K562 (cell line): ENCODE data around the gene USP38. TPM values are rescaled to one million over a fixed set of nuclear protein-coding genes. Genes with fewer than 3 reads are reported as not detected.

Source experiments
- ATAC-seq: fragments of 200-7000 bp; cut with Tn5 transposase; 3 replicates; pipeline ENCODE4 v1.9.1; 2020; ENCODE audit warnings: moderate library complexity
- BruUV-seq: library from RNA; stranded (reverse); fragments of 400-500 nt; replicated peaks from 2 replicates; lab custom pipeline; 2021; lab: Mats Ljungman, UMichigan
- CTCF ChIA-PET: fragments of 300-600 bp; formaldehyde crosslinking; extraction: SDS; loops from one replicate; lab custom pipeline; 2021; ENCODE audit warnings: low intra/inter-chr PET ratio; lab: Yijun Ruan, JAX
- POLR2A ChIA-PET: fragments of 300-600, 350-650 bp; sonication (Branson Sonifier 250); formaldehyde crosslinking; extraction: SDS; loops from one replicate; lab custom pipeline; 2021; ENCODE audit warnings: antibody characterized with exemption, inconsistent platforms; lab: Yijun Ruan, JAX
- DNase-seq, 4 experiments: peaks; one replicate each; pipeline versions ENCODE4 v3.0.0 to v3.0.0-alpha.2; 2011 to 2018; ENCODE audit warnings: low spot score in 3 of 4, mixed read lengths in 3 of 4; ENCODE audit errors: extremely low read depth in 1 of 4
- FAIRE-seq: peaks from 2 replicates; lab custom pipeline; 2011; peaks lifted over from hg19 to GRCh38; lab: Jason Lieb, UNC
- H2AFZ ChIP-seq: 2 replicates; pipeline ENCODE4 v1.6.0; 2011; ENCODE audit warnings: low read depth, low read length, control low read depth, inconsistent platforms
- H3K27ac ChIP-seq: fragments of 200-600 bp; 3 replicates; pipeline ENCODE4 v1.8.0; 2011; ENCODE audit warnings: low read depth, mild to moderate bottlenecking, control low read depth, inconsistent platforms, low read length, moderate library complexity, mixed read lengths; ENCODE audit errors: extremely low read depth
- H3K27me3 ChIP-seq, 2 experiments: fragments of 300-600 bp in 1 of 2; 2 replicates in 1 of 2; 3 replicates in 1 of 2; pipeline versions ENCODE4 v1.6.0 to v1.8.0; 2011; ENCODE audit warnings: inconsistent platforms in 2 of 2, low read length in 2 of 2, mild to moderate bottlenecking in 1 of 2, mixed read lengths in 1 of 2, moderate library complexity in 1 of 2; ENCODE audit not compliant: control insufficient read depth in 2 of 2, insufficient read depth in 2 of 2
- H3K36me3 ChIP-seq: fragments of 300-600 bp; 3 replicates; pipeline ENCODE4 v1.8.0; 2011; ENCODE audit warnings: mild to moderate bottlenecking, low read length, inconsistent platforms; ENCODE audit not compliant: control insufficient read depth, insufficient read depth
- H3K4me1 ChIP-seq, 2 experiments: fragments of 200-600 bp in 1 of 2; replicated peaks in 1 of 2; 2 replicates in 1 of 2; 3 replicates in 1 of 2; pipeline versions ENCODE4 v1.5.1 to v1.8.0; 2011; ENCODE audit warnings: inconsistent platforms in 2 of 2, low read length in 2 of 2, mild to moderate bottlenecking in 1 of 2, mixed read lengths in 1 of 2, moderate library complexity in 1 of 2; ENCODE audit not compliant: control insufficient read depth in 2 of 2, insufficient read depth in 2 of 2
- H3K4me2 ChIP-seq: 2 replicates; pipeline ENCODE4 v1.6.1; 2011; ENCODE audit warnings: low read length, control low read depth, inconsistent platforms, mixed read lengths; ENCODE audit not compliant: insufficient read depth
- H3K4me3 ChIP-seq: fragments of 200-600 bp; sonication (generic), shearing (Covaris generic); 2 replicates; pipeline ENCODE4 v1.5.1; 2016; ENCODE audit warnings: control low read depth, inconsistent platforms
- H3K79me2 ChIP-seq: fragments of 200-600 bp; 3 replicates; pipeline ENCODE4 v1.8.0; 2011; ENCODE audit warnings: low read length, inconsistent platforms; ENCODE audit not compliant: control insufficient read depth, insufficient read depth
- H3K9ac ChIP-seq, 2 experiments: 2 replicates each; pipeline versions ENCODE4 v1.6.0 to v1.6.1; 2011; ENCODE audit warnings: low read depth in 2 of 2, low read length in 2 of 2, control low read depth in 1 of 2, inconsistent platforms in 1 of 2, mild to moderate bottlenecking in 1 of 2, mixed read lengths in 1 of 2; ENCODE audit not compliant: insufficient read depth in 1 of 2
- H3K9me1 ChIP-seq: one replicate; pipeline ENCODE4 v1.6.0; 2011; ENCODE audit warnings: inconsistent platforms, mild to moderate bottlenecking, low read length, moderate library complexity; ENCODE audit not compliant: control insufficient read depth, insufficient read depth
- H3K9me3 ChIP-seq: replicated peaks from 2 replicates; pipeline ENCODE4 v1.5.1; 2011; ENCODE audit warnings: low read depth, low read length, inconsistent platforms; ENCODE audit not compliant: control insufficient read depth, insufficient read depth
- H4K20me1 ChIP-seq: replicated peaks from 2 replicates; pipeline ENCODE4 v1.6.1; 2011; ENCODE audit warnings: low read length, inconsistent platforms, mixed read lengths; ENCODE audit not compliant: control insufficient read depth, insufficient read depth
- ARNT ChIP-seq, 2 experiments: fragments of 450-650 bp; IDR thresholded peaks; 2 replicates each; pipeline ENCODE4 v1.6.1; 2016; ENCODE audit warnings: mild to moderate bottlenecking in 1 of 2
- ATF2 ChIP-seq: sonication (generic); formaldehyde crosslinking; IDR thresholded peaks from 2 replicates; pipeline ENCODE4 v1.8.1; 2022; ENCODE audit warnings: missing genetic modification reagents
- MECOM ChIP-seq: fragments of 250-450 bp; sonication (Bioruptor Pico); IDR thresholded peaks from 2 replicates; pipeline ENCODE4 v1.8.0; 2022; ENCODE audit warnings: inconsistent platforms
- NCOR1 ChIP-seq: fragments of 450-650 bp; IDR thresholded peaks from 2 replicates; pipeline ENCODE4 v1.6.1; 2016; ENCODE audit warnings: mild to moderate bottlenecking, moderate library complexity
- OTX1 ChIP-seq: fragments of 450-650 bp; formaldehyde crosslinking; IDR thresholded peaks from 2 replicates; pipeline ENCODE4 v1.4.0; 2022; ENCODE audit warnings: mild to moderate bottlenecking
- PBX2 ChIP-seq, 2 experiments: IDR thresholded peaks in 1 of 2; conservative IDR thresholded peaks in 1 of 2; 2 replicates each; pipeline ENCODE4 v1.6.1; 2016; ENCODE audit warnings: low read depth in 2 of 2, mild to moderate bottlenecking in 1 of 2, missing compliant biosample characterization in 1 of 2, missing genetic modification characterization in 1 of 2, moderate library complexity in 1 of 2
- RBM34 ChIP-seq: fragments of 200-400 bp; formaldehyde crosslinking; IDR thresholded peaks from 2 replicates; pipeline ENCODE4 v1.6.1; 2018; ENCODE audit warnings: low read length, borderline replicate concordance; ENCODE audit not compliant: insufficient read depth
- SIRT6 ChIP-seq: IDR thresholded peaks from one replicate; pipeline ENCODE4 v1.6.1; 2012; ENCODE audit warnings: low read depth, mild to moderate bottlenecking, control low read depth, inconsistent platforms, low read length, moderate library complexity
- TCF3 ChIP-seq: sonication (generic); formaldehyde crosslinking; IDR thresholded peaks from 2 replicates; pipeline ENCODE4 v1.4.0; 2020; ENCODE audit warnings: mild to moderate bottlenecking, missing genetic modification reagents
- TEAD4 ChIP-seq, 2 experiments: sonication (generic) in 1 of 2; formaldehyde crosslinking in 1 of 2; IDR thresholded peaks; 2 replicates each; pipeline versions ENCODE4 v1.6.1 to v1.8.0; 2012 to 2022; ENCODE audit warnings: borderline replicate concordance in 1 of 2, inconsistent platforms in 1 of 2, low read length in 1 of 2, mild to moderate bottlenecking in 1 of 2, missing genetic modification reagents in 1 of 2
- TFAM ChIP-seq: fragments of 250-450 bp; sonication (Bioruptor Pico); conservative IDR thresholded peaks from 2 replicates; pipeline ENCODE4 v1.5.0; 2021; ENCODE audit warnings: mild to moderate bottlenecking, moderate library complexity
- ZNF134 ChIP-seq: fragments of 250-450 bp; sonication (Bioruptor Pico); conservative IDR thresholded peaks from 2 replicates; pipeline ENCODE4 v1.4.0; 2020
- WGBS: fragments of 100-300 bp; shearing (Covaris generic); methylation state at CpG from one replicate; pipeline ENCODE4 v1.1.6; 2016; ENCODE audit warnings: low coverage, mixed read lengths; ENCODE audit not compliant: insufficient coverage; ENCODE audit errors: missing lambda C conversion rate; 5-methylcytosine and 5-hydroxymethylcytosine counted together
- in situ Hi-C: fragments of 300-500 bp; cut with MboI; formaldehyde crosslinking; loops from 4 replicates; pipeline ENCODE4 v1.15.0; 2018; ENCODE audit warnings: inconsistent platforms, mixed read lengths
- intact Hi-C: fragments of 100-400 bp; cut with micrococcal nuclease; formaldehyde crosslinking; loops from 2 replicates; pipeline ENCODE4 v1.14.2; 2022
- polyA plus RNA-seq, 8 experiments: library from polyadenylated mRNA; depleted of rRNA in 4 of 8; stranded (reverse) in 5 of 8; unstranded in 3 of 8; fragments of >200 nt; fragmentation: Nextera tagmentation in 2 of 8; fragmentation: Illumina TruSeq in 1 of 8; extraction: Ambion mirVana in 2 of 8; extraction: Trizol in 1 of 8; gene quantifications; 2 replicates each; pipeline versions ENCODE4 v1.2.1 to v1.2.3, GENCODE V29; 2011 to 2014; ENCODE audit warnings: inconsistent platforms in 1 of 8, missing spikeins in 1 of 8
- total RNA-seq, 7 experiments: library from RNA; depleted of rRNA in 6 of 7; stranded (reverse); fragments of >200 nt in 6 of 7; fragmentation: Illumina TruSeq in 2 of 7; extraction: Trizol in 2 of 7; gene quantifications; 2 replicates each; pipeline versions ENCODE4 v1.2.1 to v1.2.3, GENCODE V29; 2011 to 2021; ENCODE audit warnings: low replicate concordance in 1 of 7

USP38 gene
- total and polyA plus RNA-seq, 9 of the 15 experiments (the other 6 are each of a cell fraction or from before 2014, with no cell fraction given), result 4.2 to 20.6 (median 11.2) TPM

GRCh38 chr4:143247866-143248265, 63.1 kb downstream of the USP38 start:
- Histone ChIP-seq H3K4me3 (no peak overlapping the region), H3K9ac (no peak overlapping the region), H3K27ac (no peak overlapping the region), H3K4me1 (peaks cover 0 to 4% of the 10 kb centered on the region in 2 experiments; a peak in 2 of 5 replicates), H3K4me2 (no peak overlapping the region), H2AFZ (no peak overlapping the region), H3K79me2 (no peaks in the 10 kb centered on the region), H3K9me1 (no peaks in the 10 kb centered on the region), H3K9me3 (no peaks in the 10 kb centered on the region), H3K27me3 (peaks cover 0 to 4% of the 10 kb centered on the region in 2 experiments; a peak in 1 of 5 replicates), H4K20me1 (no peaks in the 10 kb centered on the region), H3K36me3 (no peaks in the 10 kb centered on the region)
- TF ChIP-seq ARNT (IDR thresholded peaks at IDR 0.05), result no peak
- TF ChIP-seq TFAM, result no peak
- TF ChIP-seq TCF3 (CRISPR knock-in tag), result no peak
- no peak for TF ChIP-seq OTX1 (CRISPR knock-in tag)
- intact Hi-C loops (no loop called here), in situ Hi-C loops (no loop called here)
- no TSS peak for BruUV-seq
- ATAC-seq (no peak), DNase-seq (no peak), FAIRE-seq (no peak)
- ChIA-PET CTCF (no interaction called here), POLR2A (no interaction called here)
- 4% methylated on average over 2 of the region's 2 CpGs for WGBS

GRCh38 chr4:143248827-143249226, 64.1 kb downstream of the USP38 start:
- Histone ChIP-seq H3K4me2 (peak overlapping the region; percentile 40), H2AFZ (peak overlapping the region; percentile 21; the same call in 1 of the 2 replicates), H3K4me1 (peaks cover 0 to 4% of the 10 kb centered on the region in 2 experiments; a peak in 2 of 5 replicates), H3K4me3 (no peak overlapping the region), H3K27ac (no peak overlapping the region), H3K36me3 (no peaks in the 10 kb centered on the region), H4K20me1 (no peaks in the 10 kb centered on the region), H3K79me2 (no peaks in the 10 kb centered on the region), H3K9me3 (no peaks in the 10 kb centered on the region), H3K9me1 (no peaks in the 10 kb centered on the region), H3K27me3 (peaks cover 0 to 4% of the 10 kb centered on the region in 2 experiments; a peak in 1 of 5 replicates), H3K9ac (no peak overlapping the region)
- BruUV-seq, result no TSS peak
- intact Hi-C loops, result no loop called here
- WGBS, result 0% methylated on average over 4 of the region's 4 CpGs
- ChIA-PET CTCF (no interaction called here), POLR2A (interaction anchor here (0.8 kb wide), 1 partner anchor 10 kb away, joined by 3 read pairs; no protein-coding TSS in a partner anchor)
- ATAC-seq, result peak; percentile 81
- peak; percentile 55 for FAIRE-seq
- in situ Hi-C loops, result no loop called here
- peak in 3 of 4 experiments; percentile 9 to 35 (median 32) for DNase-seq
- TF ChIP-seq NCOR1 (peak; percentile 23; the same call in 1 of the 2 replicates), SIRT6 (no peak), RBM34 (no peak), TEAD4 (IDR thresholded peaks at IDR 0.05; ENCODE audit: low read length) (peak; percentile 47), TEAD4 (CRISPR knock-in tag; IDR thresholded peaks at IDR 0.05; ENCODE audit: borderline replicate concordance) (no peak), ZNF134 (no peak), PBX2 (CRISPR knock-in tag; IDR thresholded peaks at IDR 0.05; ENCODE audit: low read depth) (no peak), PBX2 (tag; conservative IDR thresholded peaks at IDR 0.05; ENCODE audit: low read depth) (no peak), TCF3 (CRISPR knock-in tag) (peak; percentile 38; the same call in 1 of the 2 replicates), MECOM (no peak), ATF2 (CRISPR knock-in tag) (no peak)
